ENCODE data around the gene HOATZ. TPM values are rescaled to one million over a fixed set of nuclear protein-coding genes. Genes with fewer than 3 reads are reported as not detected.

HOATZ gene
- total RNA-seq, 1 donor from 2014 or later = 0.43 TPM

DNA sequence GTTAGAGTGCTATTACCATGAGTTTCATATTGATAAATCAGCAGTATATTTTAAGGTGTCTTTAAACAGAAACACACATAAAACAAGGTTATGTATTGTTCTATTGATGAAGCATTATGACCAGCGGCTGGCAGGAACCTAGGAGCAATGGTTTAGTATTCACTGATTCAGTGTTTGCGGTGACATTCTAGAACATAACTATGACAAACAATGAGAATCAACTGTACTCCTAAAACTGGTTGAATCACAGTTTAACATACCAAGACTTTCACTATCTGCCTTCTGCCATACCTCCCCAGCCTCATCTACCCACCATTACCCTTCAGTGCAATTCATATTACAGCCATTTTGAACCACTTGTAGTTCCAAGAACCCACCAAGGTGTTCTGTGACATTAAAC lies 8.8 kb downstream of the HOATZ start:
- no peak overlapping the region for H3K4me2 ChIP-seq (ENCODE audit: low read length)
- FAIRE-seq (peak; percentile 72), DNase-seq (ENCODE audit: low read depth) (no peak)
- H3K9ac ChIP-seq (ENCODE audit: low read length) = no peak overlapping the region
- H3K4me3 ChIP-seq (ENCODE audit: insufficient read depth, low read depth, low read length) = no peak overlapping the region
- no peak overlapping the region for H3K4me3 Mint-ChIP-seq (ENCODE audit: unreplicated experiment)
- H4K20me1 ChIP-seq (ENCODE audit: insufficient read depth, low read length) = no peaks in the 10 kb centered on the region
- H3K27ac Mint-ChIP-seq (ENCODE audit: unreplicated experiment) = no peak overlapping the region
- H3K36me3 Mint-ChIP-seq (ENCODE audit: low read depth, unreplicated experiment) = no peaks in the 10 kb centered on the region
- no peak overlapping the region for H2AFZ ChIP-seq (ENCODE audit: low read depth, low read length)
- no peaks in the 10 kb centered on the region for H3K36me3 ChIP-seq (ENCODE audit: insufficient read depth, low read length)
- H3K4me1 Mint-ChIP-seq (ENCODE audit: low read depth, unreplicated experiment) = peaks cover 48% of the 10 kb centered on the region
- H3K9me3 ChIP-seq (ENCODE audit: insufficient read depth, low read depth, low read length) = no peaks in the 10 kb centered on the region
- no peaks in the 10 kb centered on the region for H3K27me3 ChIP-seq (ENCODE audit: insufficient read depth, low read length)
- H3K27ac ChIP-seq (ENCODE audit: low read depth, low read length) = no peak overlapping the region
- no peaks in the 10 kb centered on the region for H3K79me2 ChIP-seq (ENCODE audit: insufficient read depth, low read length)
- TF ChIP-seq EZH2 (IDR thresholded peaks at IDR 0.05; ENCODE audit: insufficient read depth, low read length) = no peak
- TF ChIP-seq, protein P1, sequence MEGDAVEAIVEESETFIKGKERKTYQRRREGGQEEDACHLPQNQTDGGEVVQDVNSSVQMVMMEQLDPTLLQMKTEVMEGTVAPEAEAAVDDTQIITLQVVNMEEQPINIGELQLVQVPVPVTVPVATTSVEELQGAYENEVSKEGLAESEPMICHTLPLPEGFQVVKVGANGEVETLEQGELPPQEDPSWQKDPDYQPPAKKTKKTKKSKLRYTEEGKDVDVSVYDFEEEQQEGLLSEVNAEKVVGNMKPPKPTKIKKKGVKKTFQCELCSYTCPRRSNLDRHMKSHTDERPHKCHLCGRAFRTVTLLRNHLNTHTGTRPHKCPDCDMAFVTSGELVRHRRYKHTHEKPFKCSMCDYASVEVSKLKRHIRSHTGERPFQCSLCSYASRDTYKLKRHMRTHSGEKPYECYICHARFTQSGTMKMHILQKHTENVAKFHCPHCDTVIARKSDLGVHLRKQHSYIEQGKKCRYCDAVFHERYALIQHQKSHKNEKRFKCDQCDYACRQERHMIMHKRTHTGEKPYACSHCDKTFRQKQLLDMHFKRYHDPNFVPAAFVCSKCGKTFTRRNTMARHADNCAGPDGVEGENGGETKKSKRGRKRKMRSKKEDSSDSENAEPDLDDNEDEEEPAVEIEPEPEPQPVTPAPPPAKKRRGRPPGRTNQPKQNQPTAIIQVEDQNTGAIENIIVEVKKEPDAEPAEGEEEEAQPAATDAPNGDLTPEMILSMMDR (IDR thresholded peaks at IDR 0.05; ENCODE audit: insufficient read depth, low read depth, low read length) = no peak
- no peaks in the 10 kb centered on the region for H3K9me3 Mint-ChIP-seq (ENCODE audit: unreplicated experiment)
- H3K27me3 Mint-ChIP-seq (ENCODE audit: low read depth, unreplicated experiment) = no peaks in the 10 kb centered on the region
- peaks cover 29% of the 10 kb centered on the region for H3K4me1 ChIP-seq (ENCODE audit: insufficient read depth, low read length)

DNA sequence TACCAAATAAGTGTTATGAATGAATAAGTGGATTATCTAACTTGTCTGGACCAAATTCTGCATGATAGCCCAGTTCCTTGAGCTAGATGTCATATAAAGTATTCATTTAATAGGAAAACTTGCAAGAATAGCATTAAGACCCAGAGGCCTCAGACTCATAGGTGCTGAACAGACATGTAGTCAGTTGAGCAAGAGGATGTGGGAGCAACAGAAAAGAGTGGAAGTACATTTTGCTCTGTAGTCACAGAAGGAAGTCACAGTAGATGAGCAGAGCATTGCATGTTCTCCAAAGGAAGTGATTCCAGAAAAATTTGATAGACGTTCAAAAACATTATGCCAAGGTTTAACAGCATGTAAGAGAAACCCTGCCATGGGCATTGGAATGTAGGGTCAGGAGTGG lies 9.5 kb downstream of the HOATZ start:
- Mint-ChIP-seq H3K4me1 (ENCODE audit: low read depth, unreplicated experiment) (peaks cover 55% of the 10 kb centered on the region), H3K4me3 (ENCODE audit: unreplicated experiment) (no peak overlapping the region), H3K36me3 (ENCODE audit: low read depth, unreplicated experiment) (no peaks in the 10 kb centered on the region), H3K27ac (ENCODE audit: unreplicated experiment) (peak overlapping the region; percentile 5), H3K27me3 (ENCODE audit: low read depth, unreplicated experiment) (no peaks in the 10 kb centered on the region), H3K9me3 (ENCODE audit: unreplicated experiment) (no peaks in the 10 kb centered on the region)
- H3K9ac ChIP-seq (ENCODE audit: low read length) = no peak overlapping the region
- H2AFZ ChIP-seq (ENCODE audit: low read depth, low read length) = no peak overlapping the region
- H4K20me1 ChIP-seq (ENCODE audit: insufficient read depth, low read length) = no peaks in the 10 kb centered on the region
- no peaks in the 10 kb centered on the region for H3K9me3 ChIP-seq (ENCODE audit: insufficient read depth, low read depth, low read length)
- no peak for DNase-seq (ENCODE audit: low read depth)
- no peaks in the 10 kb centered on the region for H3K79me2 ChIP-seq (ENCODE audit: insufficient read depth, low read length)
- no peak for FAIRE-seq
- peaks cover 29% of the 10 kb centered on the region for H3K4me1 ChIP-seq (ENCODE audit: insufficient read depth, low read length)
- H3K27ac ChIP-seq (ENCODE audit: low read depth, low read length) = no peak overlapping the region
- TF ChIP-seq, protein P1 (IDR thresholded peaks at IDR 0.05; ENCODE audit: insufficient read depth, low read depth, low read length) = no peak
- TF ChIP-seq EZH2 (IDR thresholded peaks at IDR 0.05; ENCODE audit: insufficient read depth, low read length) = no peak
- H3K4me2 ChIP-seq (ENCODE audit: low read length) = no peak overlapping the region
- H3K4me3 ChIP-seq (ENCODE audit: insufficient read depth, low read depth, low read length) = no peak overlapping the region
- no peaks in the 10 kb centered on the region for H3K27me3 ChIP-seq (ENCODE audit: insufficient read depth, low read length)
- H3K36me3 ChIP-seq (ENCODE audit: insufficient read depth, low read length) = no peaks in the 10 kb centered on the region

DNA sequence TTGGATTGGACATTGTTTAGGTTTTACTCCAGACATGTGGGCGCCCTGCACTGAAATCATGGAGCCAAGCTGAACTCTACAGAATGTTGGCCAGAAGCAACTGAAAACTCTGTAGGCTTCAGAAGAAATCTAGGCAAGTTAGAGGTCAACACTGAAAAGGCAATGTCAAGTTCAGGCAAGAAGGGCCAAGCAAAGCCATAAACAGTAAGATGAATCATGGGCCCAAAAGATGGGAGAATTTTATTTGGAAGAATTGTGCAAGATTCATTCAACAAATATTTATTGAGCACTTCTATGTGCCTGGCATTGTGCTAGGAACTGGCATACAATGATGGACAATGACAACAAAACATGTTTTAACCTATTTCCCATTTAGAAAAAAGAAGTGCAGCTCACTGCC lies 10.9 kb downstream of the HOATZ start:
- Histone ChIP-seq H3K79me2 (ENCODE audit: insufficient read depth, low read length) (no peaks in the 10 kb centered on the region), H3K27ac (ENCODE audit: low read depth, low read length) (no peak overlapping the region), H3K4me3 (ENCODE audit: insufficient read depth, low read depth, low read length) (no peak overlapping the region), H2AFZ (ENCODE audit: low read depth, low read length) (no peak overlapping the region), H3K4me2 (ENCODE audit: low read length) (no peak overlapping the region), H3K27me3 (ENCODE audit: insufficient read depth, low read length) (no peaks in the 10 kb centered on the region), H4K20me1 (ENCODE audit: insufficient read depth, low read length) (no peaks in the 10 kb centered on the region), H3K9ac (ENCODE audit: low read length) (no peak overlapping the region), H3K9me3 (ENCODE audit: insufficient read depth, low read depth, low read length) (no peaks in the 10 kb centered on the region), H3K36me3 (ENCODE audit: insufficient read depth, low read length) (no peaks in the 10 kb centered on the region), H3K4me1 (ENCODE audit: insufficient read depth, low read length) (peaks cover 32% of the 10 kb centered on the region)
- peaks cover 56% of the 10 kb centered on the region for H3K4me1 Mint-ChIP-seq (ENCODE audit: low read depth, unreplicated experiment)
- FAIRE-seq (no peak), DNase-seq (ENCODE audit: low read depth) (no peak)
- TF ChIP-seq, protein P1 (IDR thresholded peaks at IDR 0.05; ENCODE audit: insufficient read depth, low read depth, low read length) = no peak
- no peak for TF ChIP-seq EZH2 (IDR thresholded peaks at IDR 0.05; ENCODE audit: insufficient read depth, low read length)
- peak overlapping the region; percentile 2 for H3K27ac Mint-ChIP-seq (ENCODE audit: unreplicated experiment)
- no peak overlapping the region for H3K4me3 Mint-ChIP-seq (ENCODE audit: unreplicated experiment)
- no peaks in the 10 kb centered on the region for H3K9me3 Mint-ChIP-seq (ENCODE audit: unreplicated experiment)
- no peaks in the 10 kb centered on the region for H3K36me3 Mint-ChIP-seq (ENCODE audit: low read depth, unreplicated experiment)
- no peaks in the 10 kb centered on the region for H3K27me3 Mint-ChIP-seq (ENCODE audit: low read depth, unreplicated experiment)

Measured in astrocyte (in vitro differentiated cells and primary cell).